HG02623 (cell line): ENCODE measurements around the gene AKAP7.
"Not testable (repeated sequence)": the region's sequence is repeated elsewhere in the genome, so short reads cannot be mapped to it uniquely, and the experiment has no call there.

Experiments used
- ATAC-seq: cut with Tn5 transposase; IDR thresholded peaks from one replicate; pipeline ENCODE4 v1.9.1; 2021; ENCODE audit warnings: moderate library complexity; ENCODE audit not compliant: unreplicated experiment

Gene AKAP7

DNA sequence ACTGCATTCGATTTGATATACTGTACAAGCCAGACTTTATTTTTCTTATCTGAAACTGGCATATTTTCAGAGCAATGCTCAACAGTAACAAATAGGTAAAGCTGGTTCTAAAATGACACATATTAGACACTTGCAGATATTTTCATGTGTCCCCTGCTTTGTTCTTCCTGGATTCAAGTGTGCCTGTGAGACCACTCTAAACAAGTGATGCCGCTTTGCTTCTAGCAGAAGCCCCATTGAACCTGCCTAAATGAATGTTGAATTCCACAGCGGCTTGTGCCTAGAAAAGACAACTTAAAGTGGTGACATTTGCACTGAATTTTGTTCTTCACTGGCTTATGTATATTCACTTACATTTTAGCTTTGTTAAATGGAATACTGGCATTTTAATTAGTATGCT is 115.7 kb downstream of the AKAP7 start:
- no peak for ATAC-seq

- ATAC-seq = no peak
These were observed 116.4 kb downstream of the AKAP7 start for GRCh38 chr6:131251590-131252199.

- no peak for ATAC-seq
These were observed 120.2 kb downstream of the AKAP7 start for GRCh38 chr6:131255434-131255833.

GRCh38 chr6:131255911-131256310 is 120.6 kb downstream of the AKAP7 start:
- ATAC-seq = no peak

- no peak for ATAC-seq
These were observed 121.8 kb downstream of the AKAP7 start for GRCh38 chr6:131257104-131257503.

DNA sequence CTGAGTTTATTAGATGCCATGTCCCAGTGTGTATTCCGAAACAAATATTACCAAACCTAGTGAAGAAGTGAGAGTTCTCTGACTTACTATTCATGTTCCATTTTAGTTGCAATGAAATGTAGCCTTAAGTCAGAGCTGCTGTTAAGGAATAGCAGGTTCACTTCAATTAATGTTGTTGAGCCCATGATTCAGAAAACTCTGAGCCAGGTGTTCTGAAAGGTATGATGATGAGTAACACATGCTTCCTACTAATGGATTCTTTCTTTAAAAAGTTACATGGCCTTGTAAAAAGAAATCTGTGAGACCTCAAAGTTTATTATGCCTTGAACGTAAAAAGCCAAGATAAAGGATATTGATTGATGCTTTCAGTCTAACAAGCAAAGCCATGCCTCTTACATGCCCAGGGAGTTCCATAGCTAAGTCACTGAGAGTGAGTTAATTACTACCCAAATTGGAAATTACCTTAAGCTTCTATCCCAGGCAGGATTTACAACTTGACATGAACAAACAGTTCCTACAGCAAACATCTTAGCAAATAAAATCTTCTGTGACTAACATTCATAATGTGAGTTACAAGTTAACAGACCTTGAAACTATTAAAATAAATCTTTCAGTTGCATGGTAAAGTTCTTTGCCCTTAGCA is 122.9 kb downstream of the AKAP7 start:
- ATAC-seq = no peak

DNA sequence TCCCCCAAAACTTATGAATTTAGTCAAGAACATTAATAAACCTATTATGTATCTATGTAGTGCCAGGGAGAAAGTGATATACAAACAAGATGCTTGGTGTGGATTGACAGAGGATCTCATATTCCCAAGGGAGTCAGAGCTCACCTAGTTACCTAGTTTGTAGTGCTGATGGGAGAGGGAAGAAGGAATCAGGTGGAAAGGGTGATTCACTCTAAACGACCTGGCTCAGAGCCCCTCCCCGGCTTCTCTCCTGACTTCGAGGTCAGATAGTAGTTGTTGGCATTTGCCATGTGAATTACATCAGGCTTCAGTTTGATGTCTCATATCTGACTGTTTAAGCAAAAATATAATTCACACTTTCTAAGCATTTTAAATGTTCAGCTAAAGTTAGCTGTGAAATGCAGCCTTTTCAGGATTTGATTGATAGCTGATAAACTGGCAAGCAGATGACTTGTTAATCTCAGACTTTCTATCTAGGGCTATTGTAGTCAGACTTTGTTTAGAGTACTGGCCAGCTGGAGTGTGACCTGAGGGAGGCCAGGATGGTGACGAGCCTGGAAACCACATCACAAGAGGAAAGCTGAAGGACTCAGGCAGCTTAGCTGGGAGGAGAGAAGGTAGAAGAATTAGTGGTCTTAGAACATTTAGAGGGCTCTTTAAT is 123.7 kb downstream of the AKAP7 start:
- no peak for ATAC-seq

DNA sequence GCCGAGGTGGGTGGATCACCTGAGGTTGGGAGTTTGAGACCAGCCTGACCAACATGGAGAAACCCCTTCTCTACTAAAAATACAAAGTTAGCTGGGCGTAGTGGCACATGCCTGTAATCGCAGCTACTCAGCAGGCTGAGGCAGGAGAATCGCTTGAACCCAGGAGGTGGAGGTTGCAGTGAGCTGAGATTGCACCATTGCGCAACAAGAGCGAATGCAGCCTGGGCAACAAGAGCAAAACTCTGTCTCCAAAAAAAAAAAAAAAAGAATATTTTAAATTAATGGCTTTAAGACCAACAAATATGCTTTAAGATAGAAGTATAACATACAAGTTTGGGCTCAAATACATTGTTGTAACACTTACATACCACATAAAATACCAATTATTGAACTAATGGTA is 125.7 kb downstream of the AKAP7 start:
- ATAC-seq = not testable (repeated sequence)

DNA sequence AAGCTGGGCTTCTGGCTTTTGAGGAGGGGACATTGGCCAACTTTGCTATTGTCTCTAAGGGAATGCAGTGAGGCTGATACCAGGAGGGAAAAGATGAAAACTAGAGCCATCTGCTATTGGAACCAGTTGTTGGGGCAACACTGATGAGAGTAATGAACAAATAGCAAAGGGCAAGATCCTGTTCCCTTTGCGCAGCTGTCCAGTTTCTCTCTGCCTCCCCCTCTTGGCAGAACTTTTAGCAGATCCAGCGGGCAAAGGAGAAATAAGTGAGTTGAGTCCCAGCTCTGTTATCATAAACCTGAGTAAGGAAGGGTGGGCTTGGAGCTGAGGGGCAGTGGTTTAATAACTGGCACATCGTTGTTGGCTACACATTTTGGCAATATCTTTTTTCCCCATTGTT is 126.8 kb downstream of the AKAP7 start:
- no peak for ATAC-seq

DNA sequence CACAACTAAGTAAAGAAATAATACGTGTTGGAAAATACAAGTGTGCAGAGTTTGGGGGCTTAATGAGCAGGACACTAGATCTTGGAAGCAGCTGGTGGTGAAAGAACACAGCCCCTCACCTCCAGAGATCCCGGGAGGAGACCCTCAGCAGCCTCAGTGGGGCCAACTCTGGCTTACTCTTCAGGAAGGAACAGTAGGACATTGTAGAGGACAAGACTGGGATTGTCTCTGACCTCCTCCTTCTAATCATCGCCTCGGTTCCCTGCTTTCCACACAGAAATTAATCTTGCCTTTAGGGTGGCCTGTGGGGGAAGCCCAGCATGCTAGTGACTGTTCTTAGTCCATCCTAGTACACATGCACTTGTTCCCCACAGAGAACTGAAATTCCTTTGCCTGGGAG is 130.7 kb downstream of the AKAP7 start:
- no peak for ATAC-seq

GRCh38 chr6:131268303-131268702 is 133.0 kb downstream of the AKAP7 start:
- no peak for ATAC-seq

GRCh38 chr6:131269565-131270391 is 134.5 kb downstream of the AKAP7 start:
- no peak for ATAC-seq

DNA sequence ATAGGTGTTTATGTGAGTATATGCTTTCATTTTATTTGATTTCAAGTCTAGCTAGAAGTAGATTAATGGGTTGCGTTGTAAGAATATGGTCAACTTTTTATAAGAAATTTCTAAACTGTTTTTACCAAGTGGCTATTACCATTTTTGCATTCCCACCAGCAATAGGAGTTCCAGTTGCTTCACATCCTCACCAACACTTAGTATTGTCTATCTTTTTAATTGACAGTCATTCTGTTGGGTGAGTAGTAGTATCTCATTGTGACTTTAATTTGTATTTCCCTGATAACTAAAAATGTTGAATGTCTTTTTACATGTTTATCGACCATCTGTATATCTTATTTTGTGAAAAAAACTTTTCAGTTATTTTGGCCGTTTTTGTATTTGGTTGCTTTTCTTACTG is 135.3 kb downstream of the AKAP7 start:
- ATAC-seq = no peak

DNA sequence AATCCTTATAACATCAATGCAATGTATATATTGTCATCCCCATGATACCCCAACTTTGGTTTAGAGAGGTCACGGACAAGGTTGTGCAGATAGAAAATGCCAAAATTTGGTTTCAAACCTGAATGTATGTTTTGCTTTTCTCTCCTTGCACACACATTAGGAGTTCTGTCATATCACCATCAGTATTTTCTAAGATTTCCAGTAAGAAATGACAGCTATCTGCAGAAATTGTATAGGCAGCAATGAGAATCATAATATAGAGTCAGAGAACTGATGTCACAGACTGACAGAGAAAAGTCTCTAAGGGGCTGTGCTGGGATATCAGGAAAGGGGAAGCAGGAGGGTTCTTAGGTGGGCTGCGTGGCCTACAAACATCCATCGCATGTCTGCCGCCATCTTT is 140.0 kb downstream of the AKAP7 start:
- ATAC-seq = no peak

- no peak for ATAC-seq
These were observed 142.3 kb downstream of the AKAP7 start for GRCh38 chr6:131277591-131277990.

DNA sequence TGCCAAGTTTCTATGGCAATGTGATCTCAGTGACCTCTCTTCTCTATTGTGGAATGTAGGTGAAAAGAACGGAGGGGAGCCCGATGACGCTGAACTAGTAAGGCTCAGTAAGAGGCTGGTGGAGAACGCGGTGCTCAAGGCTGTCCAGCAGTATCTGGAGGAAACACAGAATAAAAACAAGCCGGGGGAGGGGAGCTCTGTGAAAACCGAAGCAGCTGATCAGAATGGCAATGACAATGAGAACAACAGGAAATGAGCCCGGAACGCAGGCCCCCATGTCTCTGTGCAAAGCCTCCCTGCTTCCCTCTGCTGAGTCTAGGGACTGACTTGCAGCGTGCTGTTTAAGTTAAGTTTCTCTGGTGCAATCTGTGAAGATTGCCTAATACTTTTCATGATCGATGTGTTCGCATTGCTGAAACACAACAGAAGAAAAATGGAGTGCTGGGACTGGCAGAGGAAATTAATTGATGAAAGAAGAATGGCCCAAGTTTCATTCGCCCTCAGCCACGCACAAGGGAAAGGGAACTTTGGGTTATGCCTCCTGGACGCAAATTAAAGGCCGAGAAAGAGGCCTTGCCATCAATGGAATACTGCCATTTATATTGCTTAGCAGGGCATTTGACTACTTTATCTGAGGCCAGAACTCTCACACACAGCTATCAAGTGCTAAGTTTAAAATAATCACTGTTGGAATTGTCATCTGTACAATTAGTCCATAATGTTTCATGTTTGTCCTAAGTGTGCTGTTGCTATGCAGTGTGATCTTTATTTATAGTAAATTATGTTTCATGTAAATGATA is 146.4 kb downstream of the AKAP7 start:
- ATAC-seq = no peak

- ATAC-seq = no peak
These were observed 147.1 kb downstream of the AKAP7 start for GRCh38 chr6:131282365-131282764.

GRCh38 chr6:131283466-131284175 is 148.4 kb downstream of the AKAP7 start:
- ATAC-seq = no peak

GRCh38 chr6:131285548-131285947 is 150.3 kb downstream of the AKAP7 start:
- no peak for ATAC-seq

GRCh38 chr6:131286469-131287040 is 151.3 kb downstream of the AKAP7 start:
- no peak for ATAC-seq
